Measurements from ENCODE around the gene FAM149B1.

The FAM149B1 gene

GRCh38 chr10:73169320-73169719, 1.4 kb downstream of the FAM149B1 start:
- DNase-seq (ENCODE audit: low read depth), result no peak
- H3K4me3 ChIP-seq (ENCODE audit: low read length), result no peak overlapping the region

GRCh38 chr10:73172867-73173266, 4.9 kb downstream of the FAM149B1 start:
- DNase-seq (ENCODE audit: low read depth), result no peak
- TF ChIP-seq CTCF (conservative IDR thresholded peaks at IDR 0.05; ENCODE audit: low read depth, low read length), result no peak
- H3K4me3 ChIP-seq (ENCODE audit: low read length), result no peak overlapping the region

More at GRCh38 chr10:73169320-73169719, 1.4 kb downstream of the FAM149B1 start:
- TF ChIP-seq CTCF (conservative IDR thresholded peaks at IDR 0.05; ENCODE audit: low read depth, low read length), result no peak

- DNase-seq (ENCODE audit: low read depth), result no peak
- no peak for TF ChIP-seq CTCF (conservative IDR thresholded peaks at IDR 0.05; ENCODE audit: low read depth, low read length)
- no peak overlapping the region for H3K4me3 ChIP-seq (ENCODE audit: low read length)
These were observed 6.4 kb downstream of the FAM149B1 start for GRCh38 chr10:73174148-73174925.

- no peak for TF ChIP-seq CTCF (conservative IDR thresholded peaks at IDR 0.05; ENCODE audit: low read depth, low read length)
- no peak overlapping the region for H3K4me3 ChIP-seq (ENCODE audit: low read length)
- DNase-seq (ENCODE audit: low read depth), result peak; percentile 95
These were observed 14.6 kb downstream of the FAM149B1 start for GRCh38 chr10:73182568-73182967.

- peak; percentile 51 for DNase-seq (ENCODE audit: low read depth)
- TF ChIP-seq CTCF (conservative IDR thresholded peaks at IDR 0.05; ENCODE audit: low read depth, low read length), result no peak
- no peak overlapping the region for H3K4me3 ChIP-seq (ENCODE audit: low read length)
These were observed 15.9 kb downstream of the FAM149B1 start for GRCh38 chr10:73183667-73184281.

- H3K4me3 ChIP-seq (ENCODE audit: low read length), result no peak overlapping the region
- DNase-seq (ENCODE audit: low read depth), result no peak
- no peak for TF ChIP-seq CTCF (conservative IDR thresholded peaks at IDR 0.05; ENCODE audit: low read depth, low read length)
These were observed 18.3 kb downstream of the FAM149B1 start for GRCh38 chr10:73186266-73186665.

GRCh38 chr10:73190188-73190587, 22.3 kb downstream of the FAM149B1 start:
- H3K4me3 ChIP-seq (ENCODE audit: low read length), result no peak overlapping the region
- TF ChIP-seq CTCF (conservative IDR thresholded peaks at IDR 0.05; ENCODE audit: low read depth, low read length), result no peak
- no peak for DNase-seq (ENCODE audit: low read depth)
